GM21423 (cell line): Measurements from ENCODE around the gene TXNDC2.

Source experiments
- ATAC-seq: cut with Tn5 transposase; IDR thresholded peaks from one replicate; pipeline ENCODE4 v1.9.1; 2021; ENCODE audit warnings: mild to moderate bottlenecking, moderate library complexity; ENCODE audit not compliant: unreplicated experiment

TXNDC2 gene

DNA sequence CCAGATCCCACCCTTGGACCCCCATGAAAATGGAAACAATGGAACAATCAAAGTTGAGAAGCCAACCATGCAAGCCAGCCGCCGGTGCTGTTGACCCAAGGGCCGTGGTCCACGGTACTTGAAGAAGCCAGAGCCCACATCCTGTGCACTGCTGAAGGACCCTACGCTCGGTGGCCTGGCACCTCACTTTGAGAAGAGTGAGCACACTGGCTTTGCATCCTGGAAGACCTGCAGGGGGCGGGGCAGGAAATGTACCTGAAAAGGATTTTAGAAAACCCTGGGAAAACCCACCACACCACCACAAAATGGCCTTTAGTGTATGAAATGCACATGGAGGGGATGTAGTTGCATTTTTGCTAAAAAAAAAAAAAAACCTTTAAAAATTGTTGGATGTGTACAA is 26.5 kb upstream of the TXNDC2 start:
- no peak for ATAC-seq

DNA sequence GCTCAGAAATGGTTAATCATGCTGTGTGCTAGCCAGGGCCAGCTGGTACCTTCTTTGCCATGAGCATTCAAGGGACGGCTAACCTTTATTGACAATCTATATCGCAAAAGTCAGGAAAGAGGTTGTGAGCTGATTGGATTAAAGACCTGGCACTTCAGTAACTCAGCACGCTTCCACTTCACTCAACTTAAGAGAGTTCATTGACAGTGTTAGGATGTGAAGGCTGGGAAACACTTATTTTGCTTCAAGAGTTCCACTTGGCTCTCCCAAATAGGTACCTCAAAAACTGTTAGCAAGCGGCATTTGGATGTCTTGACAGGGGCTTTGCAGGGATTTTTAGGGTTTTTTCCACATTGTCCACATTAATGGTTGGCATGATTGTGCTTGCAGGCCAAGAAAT is 25.1 kb upstream of the TXNDC2 start:
- ATAC-seq: no peak

DNA sequence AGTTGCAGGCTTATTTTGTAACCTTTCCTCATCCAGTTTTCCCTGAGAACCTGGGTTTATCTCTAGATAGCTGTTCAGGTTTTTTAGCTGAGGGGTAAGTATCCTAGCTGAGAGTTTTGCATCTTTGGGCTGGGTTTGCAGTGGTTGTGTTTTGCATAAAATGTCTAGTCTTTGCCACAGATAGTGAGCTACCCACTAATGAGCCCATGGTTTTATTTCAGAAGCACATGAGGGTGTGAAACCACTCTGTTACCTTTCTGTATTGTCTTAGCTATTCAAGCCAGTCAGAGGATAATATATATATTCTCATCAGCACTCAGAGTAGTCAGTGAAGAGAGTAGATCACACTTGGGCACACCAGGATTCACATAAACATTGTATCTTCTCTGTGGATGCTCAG is 24.6 kb upstream of the TXNDC2 start:
- ATAC-seq: peak; percentile 80

DNA sequence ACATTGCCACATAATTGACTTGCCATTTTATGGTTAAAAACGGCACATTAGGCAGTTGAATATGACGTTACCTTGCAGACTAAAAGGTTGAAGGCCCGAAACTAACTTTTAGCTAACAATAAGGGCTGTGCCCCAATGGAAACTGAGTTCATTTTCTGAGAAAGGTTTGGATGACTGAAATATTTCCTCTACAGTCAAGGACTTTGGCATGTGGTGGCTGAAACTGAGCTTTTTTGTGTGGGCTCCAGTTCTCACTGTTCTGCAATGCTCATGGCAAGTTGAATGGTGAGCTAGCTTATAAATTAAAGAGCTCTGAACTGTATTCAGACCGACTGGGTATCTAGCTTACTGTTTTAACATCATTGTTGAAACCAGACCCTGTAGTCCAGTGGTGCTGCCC is 23.8 kb upstream of the TXNDC2 start:
- ATAC-seq: no peak

GRCh38 chr18:9862686-9863085 is 23.1 kb upstream of the TXNDC2 start:
- no peak for ATAC-seq

- no peak for ATAC-seq
Observed at GRCh38 chr18:9863282-9863681, 22.5 kb upstream of the TXNDC2 start.

GRCh38 chr18:9865764-9866490 is 19.8 kb upstream of the TXNDC2 start:
- no peak for ATAC-seq

DNA sequence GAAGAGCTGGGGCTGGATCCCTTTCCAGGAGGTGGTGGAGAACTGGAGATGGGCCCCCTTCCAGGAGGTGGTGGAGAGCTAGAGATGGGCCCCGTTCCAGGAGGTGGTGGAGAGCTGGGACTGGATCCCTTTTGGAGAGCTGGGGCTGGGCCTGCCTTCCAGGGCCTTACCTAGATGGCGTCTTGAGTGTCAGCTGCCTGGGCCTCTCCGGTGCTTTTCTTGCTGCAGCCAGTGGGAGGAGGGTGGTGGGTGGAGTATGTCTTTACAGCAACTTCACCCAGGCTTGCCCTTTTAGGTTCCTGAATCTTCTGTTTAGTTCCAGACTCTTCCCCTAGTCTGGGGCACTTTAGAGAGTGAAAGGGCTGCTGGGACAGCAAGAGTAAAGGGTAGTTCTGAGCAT is 19.1 kb upstream of the TXNDC2 start:
- no peak for ATAC-seq

DNA sequence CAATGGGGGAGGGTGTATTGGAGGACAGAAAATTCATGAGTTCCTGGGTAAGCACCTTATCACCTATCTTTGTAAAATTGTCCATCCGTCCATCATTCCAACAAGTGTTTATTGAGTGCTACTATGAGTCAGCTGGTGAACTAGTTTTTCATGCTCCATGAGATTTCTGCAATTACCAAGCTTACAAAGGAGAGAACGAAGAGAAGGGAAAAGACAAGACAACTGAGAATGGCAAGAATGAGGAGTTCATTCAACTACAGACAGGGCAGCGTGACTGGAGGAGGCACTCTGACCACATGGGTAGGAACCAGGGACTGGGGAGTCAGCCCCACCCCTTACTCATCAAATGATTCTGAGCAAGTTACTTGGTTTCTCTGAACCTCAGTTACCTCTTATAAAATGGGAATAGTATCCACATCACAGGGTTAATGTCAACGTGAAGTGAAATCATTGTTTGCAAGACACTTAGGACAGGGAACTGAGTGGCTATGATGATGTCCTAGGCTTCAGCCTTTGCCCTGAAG is 18.6 kb upstream of the TXNDC2 start:
- no peak for ATAC-seq

GRCh38 chr18:9868857-9869714 is 16.7 kb upstream of the TXNDC2 start:
- ATAC-seq: no peak

GRCh38 chr18:9869715-9870430 is 15.9 kb upstream of the TXNDC2 start:
- ATAC-seq: no peak

DNA sequence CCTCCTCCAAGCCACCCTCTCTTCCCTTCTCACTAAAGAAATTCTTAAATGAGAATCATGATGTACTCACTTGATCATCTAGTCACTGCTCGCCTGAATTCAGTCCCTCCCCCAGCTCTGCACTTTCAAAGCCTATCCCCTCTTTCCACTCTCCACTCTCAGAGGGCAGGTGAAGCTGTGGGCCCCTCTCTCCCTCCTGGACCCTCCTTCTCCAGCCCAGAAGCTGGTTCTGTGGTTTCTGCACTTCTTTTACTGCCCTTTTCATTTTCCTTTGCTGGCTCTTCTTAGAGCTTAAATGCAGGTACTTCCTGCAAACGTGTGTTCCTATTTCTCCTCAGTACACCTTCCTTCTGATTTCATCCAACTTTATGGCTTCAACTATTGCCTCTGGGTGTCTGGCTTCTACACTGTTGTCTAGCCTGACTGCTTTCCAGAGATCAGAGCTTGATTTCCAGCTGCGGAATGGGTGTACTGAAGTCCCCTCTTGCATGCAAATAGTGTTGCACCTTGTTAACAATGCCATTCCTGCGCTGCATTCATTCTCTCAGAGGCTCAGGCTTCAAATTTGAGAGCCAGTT is 15.3 kb upstream of the TXNDC2 start:
- ATAC-seq: no peak

GRCh38 chr18:9871244-9871746 is 14.5 kb upstream of the TXNDC2 start:
- ATAC-seq: no peak

DNA sequence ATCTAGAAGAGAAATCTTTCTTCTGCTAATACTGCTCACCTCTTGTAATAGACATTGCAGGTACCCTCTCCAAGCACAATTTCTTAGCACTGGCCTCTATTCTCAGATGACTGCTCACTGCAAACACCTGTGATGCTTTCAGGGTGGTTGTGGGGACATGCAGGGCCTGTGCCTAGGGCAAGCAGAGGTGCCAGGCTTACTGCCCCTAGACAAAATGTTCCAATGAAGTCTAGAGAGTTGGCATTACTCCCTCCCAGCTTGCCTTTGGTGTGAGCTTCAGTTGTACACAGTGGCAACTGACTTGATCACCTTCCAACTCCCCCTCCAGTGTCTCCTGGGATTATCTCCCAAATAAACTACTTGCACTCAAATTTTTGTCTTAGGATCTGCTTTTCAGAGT is 12.9 kb upstream of the TXNDC2 start:
- no peak for ATAC-seq

DNA sequence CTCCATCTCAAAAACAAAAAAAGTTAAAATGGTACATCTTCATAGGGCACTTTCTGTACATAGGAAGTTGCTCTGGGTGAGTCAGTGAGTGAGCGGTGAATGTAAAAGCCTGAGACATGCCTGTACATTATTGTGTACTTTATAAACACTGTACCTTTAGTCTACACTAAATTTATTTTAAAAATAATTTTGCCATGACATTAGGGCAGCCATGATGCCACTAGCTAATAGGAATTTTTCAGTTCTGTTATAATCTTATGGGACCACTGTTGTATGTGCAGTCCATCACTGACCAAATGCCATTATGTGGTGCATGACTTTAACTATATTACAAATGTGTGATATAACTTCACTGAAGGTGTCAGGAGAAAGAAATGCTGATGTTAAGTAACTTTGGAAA is 11.0 kb upstream of the TXNDC2 start:
- ATAC-seq: no peak

DNA sequence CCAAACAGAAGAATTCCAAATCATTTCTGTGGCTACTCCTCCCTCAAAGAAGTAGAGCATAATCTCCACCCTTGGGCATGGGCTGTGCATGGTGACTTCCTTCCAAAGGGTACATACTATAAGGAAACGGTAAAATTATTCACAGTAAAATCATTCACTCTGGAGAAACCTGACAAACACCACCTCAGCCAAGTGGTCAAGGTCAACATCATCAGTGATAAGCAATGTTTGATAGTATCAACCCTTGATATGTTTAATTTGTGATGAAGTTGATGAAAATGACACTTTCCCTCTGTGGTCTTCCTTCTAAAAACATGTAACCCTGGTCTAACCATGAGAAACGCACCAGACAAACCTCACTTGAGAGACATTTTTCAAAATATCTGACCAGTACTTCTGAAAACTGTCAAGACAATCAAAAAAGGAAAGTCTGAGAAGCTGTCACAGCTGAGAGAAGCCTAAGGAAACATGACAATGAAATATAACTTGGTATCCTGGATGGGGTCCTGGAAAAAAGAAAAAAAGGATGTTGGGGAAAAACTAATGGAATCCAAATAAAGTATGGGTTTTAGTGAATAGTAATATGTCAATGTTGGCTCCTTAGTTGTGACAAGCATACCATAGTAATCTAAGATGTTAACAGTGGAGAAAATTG is 9.4 kb upstream of the TXNDC2 start:
- no peak for ATAC-seq

DNA sequence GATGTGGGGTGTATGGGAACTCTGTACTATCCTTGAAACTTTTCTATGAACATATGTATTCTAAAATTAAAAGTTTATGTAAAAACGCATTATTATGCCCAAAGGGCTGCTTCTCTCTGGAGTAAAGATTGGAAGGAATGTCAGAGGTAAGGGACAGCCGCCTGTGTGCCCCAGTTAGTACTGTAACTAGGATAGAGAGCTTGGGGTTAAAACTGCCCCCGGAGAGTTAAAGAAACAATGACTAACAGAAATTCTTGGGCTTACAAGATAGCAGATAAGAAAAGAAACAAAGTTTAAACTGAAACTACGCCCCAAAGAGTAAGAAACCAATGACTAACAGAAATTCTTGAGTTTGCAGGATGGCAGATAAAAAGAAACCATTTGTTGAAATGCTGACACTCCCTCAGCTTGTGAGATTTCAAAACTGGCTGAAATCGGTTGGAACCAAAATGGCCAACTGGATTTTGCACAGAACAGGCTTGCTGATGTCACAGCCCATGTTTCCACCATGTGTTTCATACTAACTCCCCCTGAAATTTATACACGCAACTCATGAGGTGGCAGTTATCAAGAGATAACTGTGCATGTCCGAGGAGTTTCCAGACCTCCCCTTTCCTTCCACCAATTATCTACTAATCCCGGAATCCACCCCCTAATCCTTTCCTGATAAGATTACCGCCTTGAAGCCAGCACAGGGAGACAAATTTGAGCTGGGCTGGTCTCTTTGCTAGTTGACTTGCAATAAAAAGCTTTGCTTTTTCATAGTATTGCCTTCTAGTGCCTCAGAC is 8.7 kb upstream of the TXNDC2 start:
- no peak for ATAC-seq

DNA sequence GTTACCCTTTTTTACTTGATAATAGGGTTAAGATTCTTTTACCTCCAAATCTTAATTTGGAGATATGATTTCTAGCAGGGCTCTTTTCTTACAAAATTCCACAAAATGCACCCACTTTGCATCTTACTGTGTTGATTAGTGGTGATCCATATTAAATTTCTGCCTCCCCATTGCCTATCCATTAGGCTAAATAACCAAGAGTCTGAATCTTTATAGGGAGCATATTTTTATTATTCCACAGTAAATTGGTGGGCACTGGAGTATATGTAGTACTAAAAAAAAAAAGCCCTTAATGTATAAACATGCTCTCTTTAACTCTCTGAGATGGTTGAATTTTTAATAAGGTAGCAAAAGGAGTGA is 8.1 kb upstream of the TXNDC2 start:
- ATAC-seq: no peak

GRCh38 chr18:9878095-9878494 is 7.7 kb upstream of the TXNDC2 start:
- ATAC-seq: no peak

DNA sequence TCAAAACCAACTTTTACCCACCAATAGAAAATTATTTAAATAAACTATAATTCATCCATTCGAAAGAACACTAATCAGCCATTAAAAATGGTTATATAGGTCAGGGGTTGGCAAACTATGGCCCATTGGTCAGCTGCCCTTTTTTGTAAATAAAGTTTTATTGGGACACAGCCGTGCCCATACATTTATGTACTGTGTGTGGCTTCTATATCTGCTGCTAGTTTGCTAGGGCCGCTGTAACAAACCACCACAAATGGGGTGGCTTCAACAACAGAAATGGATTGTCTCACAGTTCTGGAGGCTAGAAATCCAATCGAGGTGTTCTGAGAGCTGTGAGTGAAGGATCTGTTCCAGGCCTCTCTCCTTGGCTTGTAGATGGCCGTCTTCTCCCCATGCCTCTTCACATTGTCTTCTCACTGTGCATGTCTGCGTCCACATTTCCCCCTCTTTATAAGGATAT is 7.0 kb upstream of the TXNDC2 start:
- ATAC-seq: no peak
